ELF-1 (cell line): ENCODE measurements around the gene SPTBN2.

Experiments used
- DNase-seq: peaks from one replicate; pipeline ENCODE4 v3.0.0-alpha.2; 2016; ENCODE audit warnings: low read depth, low spot score

The SPTBN2 gene

DNA sequence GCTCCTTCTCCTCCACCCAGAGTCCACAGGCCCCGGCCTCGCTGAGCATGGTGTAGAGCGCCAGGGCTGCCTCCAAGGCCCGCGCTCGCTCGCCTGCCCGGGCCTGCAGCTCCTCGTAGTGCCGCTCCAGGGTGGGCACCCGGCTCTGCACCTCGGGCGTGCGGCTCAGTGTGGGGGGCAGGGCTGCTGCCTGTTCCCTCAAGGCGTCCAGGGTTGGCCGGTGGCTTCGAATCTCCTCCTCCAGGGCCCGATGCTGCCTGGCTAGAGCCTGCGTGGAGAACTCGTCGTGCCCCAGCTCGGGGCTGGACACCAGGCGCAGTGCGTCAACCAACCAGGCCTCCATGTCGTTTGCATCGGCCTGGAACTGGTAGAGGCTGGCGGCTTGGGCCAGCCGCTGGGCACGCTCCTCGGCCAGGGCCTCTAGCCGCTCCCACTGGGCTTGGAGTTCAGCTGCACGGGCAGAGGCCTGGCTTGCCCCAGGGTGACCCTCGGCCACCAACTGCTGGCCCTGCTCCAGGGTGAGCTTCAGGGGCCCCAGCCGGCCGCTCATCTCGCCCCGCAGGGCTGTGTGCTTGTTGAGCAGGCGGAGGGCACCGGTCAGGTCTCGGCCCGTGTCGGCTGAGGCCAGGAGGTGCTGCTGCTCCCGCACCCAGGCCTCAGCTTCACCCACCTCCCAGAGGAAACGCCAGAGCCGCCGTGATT is 24.2 kb downstream of the SPTBN2 start:
- DNase-seq, result no peak

GRCh38 chr11:66701432-66702240 is 27.4 kb downstream of the SPTBN2 start:
- no peak for DNase-seq

- DNase-seq, result no peak
Measured at GRCh38 chr11:66700742-66701141, 28.3 kb downstream of the SPTBN2 start.

DNA sequence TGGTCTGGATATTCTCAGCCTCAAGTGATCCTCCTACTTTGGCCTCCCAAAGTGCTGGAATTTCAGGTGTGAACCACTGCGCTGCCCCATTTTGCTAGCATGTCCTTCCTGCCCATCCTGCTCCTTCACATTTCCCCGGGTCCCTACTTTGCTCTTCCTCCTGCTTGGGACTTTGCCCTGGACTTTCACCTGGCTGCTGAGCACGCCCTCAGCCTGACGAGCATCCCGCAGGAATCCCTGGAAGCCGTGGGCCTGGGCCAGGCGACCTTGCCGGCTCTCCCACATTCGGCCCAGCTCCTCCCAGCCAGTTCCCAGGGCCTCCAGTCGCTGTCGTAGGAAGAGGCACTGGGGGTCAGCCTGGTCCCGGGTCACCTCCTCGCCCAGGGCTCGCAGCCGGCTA is 28.7 kb downstream of the SPTBN2 start:
- DNase-seq, result no peak

GRCh38 chr11:66698491-66698890 is 30.5 kb downstream of the SPTBN2 start:
- DNase-seq, result no peak

DNA sequence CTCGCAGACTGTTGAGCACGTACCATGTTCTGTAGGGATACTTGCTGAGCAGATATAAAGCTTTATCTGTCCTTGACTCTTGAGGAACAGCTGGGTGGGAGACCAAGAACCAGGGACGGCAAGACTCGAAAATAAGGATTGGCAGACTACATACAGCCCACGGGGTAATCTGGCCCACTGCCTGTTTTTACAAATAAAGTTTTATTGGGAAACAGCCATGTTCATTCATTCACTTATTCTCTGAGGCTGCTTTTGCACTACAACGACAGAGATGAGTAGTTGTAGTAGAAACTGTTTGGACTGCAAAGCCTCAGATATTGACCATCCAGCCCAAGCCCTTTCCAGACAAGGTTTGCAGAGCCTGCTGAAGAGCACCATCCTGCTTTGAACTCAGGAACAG is 31.0 kb downstream of the SPTBN2 start:
- DNase-seq, result no peak

GRCh38 chr11:66696146-66696545 is 32.9 kb downstream of the SPTBN2 start:
- DNase-seq, result no peak

- peak; percentile 98 for DNase-seq
Measured at GRCh38 chr11:66694732-66695207, 34.2 kb downstream of the SPTBN2 start.

- no peak for DNase-seq
Measured at GRCh38 chr11:66694056-66694410, 35.0 kb downstream of the SPTBN2 start.

- no peak for DNase-seq
Measured at GRCh38 chr11:66693356-66694055, 35.5 kb downstream of the SPTBN2 start.

- no peak for DNase-seq
Measured at GRCh38 chr11:66692871-66693331, 36.1 kb downstream of the SPTBN2 start.

- DNase-seq, result no peak
Measured at GRCh38 chr11:66692446-66692845, 36.6 kb downstream of the SPTBN2 start.

GRCh38 chr11:66691311-66691980 is 37.6 kb downstream of the SPTBN2 start:
- no peak for DNase-seq

- no peak for DNase-seq
Measured at GRCh38 chr11:66689661-66690590, 39.1 kb downstream of the SPTBN2 start.

DNA sequence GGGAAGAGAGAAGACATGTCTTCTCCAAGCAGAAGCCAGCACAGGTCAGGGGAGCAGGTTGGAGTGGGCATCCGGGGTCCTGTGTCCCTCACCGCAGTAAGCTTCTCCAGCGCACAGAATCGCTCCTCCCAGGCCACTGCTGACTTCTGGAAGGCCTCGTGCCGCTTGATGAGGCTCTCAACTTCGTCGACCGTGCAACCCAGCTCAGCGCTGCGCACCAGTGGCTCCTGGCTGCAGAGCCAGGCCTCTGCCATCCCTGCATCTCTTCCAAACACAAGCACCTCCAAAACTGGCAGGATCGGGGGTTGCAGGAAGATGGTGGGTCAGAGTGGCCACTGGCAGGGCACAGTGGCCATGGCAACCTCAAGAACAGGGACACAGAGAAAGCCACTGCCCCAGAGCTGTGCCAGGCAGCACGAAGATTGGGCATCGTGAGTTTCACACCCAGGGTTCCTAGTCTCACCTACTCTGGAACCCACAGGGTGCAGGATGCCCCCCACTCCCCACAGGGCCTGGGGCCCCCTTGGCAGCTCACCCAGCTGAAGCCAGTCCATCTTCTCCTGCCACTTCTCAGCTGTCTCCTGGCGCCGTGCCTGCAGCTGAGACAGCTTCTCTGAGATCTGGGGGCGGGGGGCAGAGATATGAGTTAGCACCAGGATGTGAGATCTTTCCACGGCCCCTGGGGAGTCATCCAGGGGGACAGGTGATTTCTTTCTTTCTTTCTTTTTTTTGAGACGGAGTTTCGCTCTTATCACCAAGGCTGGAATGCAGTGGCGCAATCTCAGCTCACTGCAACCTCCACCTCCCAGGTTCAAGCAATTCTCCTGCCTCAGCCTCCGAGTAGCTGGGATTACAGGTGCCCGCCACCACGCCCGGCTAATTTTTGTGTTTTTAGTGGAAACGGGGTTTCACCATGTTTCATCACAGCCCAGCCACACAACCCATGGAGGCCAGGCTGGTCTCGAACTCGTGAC is 40.2 kb downstream of the SPTBN2 start:
- DNase-seq, result no peak

- no peak for DNase-seq
Measured at GRCh38 chr11:66687831-66688281, 41.2 kb downstream of the SPTBN2 start.

DNA sequence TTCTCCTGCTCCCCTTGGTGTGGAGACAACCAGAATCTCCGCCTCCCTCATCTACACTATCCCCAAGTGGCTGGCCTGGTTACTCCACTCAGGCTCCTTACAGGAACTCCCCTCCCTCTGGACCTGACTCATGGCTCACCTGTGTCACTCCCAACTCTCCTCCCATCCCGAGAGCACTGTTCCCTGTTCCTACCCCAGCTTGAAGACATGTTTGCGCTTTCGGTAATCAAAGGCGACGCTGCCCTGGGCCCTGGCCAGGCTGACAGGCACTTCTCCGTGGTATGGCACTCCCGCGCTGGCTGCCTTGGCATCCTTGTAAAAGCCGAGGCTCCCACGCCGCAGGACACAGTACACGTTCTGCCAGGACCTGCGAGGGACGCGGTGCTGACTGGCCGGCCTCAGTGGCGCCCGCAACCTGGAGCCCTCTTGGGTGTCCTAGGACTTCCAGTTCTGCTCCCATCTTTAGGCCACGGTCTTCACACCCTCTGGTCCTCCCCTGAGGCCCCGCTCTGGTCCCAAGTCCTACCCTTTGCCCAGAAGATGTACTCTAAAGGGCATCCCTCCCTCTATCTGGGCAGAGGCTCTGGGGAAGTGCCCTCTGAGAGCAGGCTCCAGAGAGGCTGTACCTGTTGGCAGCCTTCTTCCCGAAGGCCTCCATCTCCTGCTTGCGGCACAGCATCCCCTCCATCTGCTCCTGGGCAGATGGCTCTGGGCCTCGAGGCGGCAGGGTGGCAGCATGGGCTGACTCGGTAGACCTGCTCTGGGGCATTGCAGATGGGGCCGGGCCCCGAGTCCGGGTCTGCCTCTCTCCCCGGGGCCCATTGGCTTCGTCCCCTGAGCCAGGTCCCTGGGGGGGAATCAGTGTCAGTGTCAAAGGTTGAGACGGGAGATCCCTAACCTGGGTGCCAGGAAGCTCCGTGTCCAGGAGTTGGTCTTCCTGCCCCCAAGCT is 41.9 kb downstream of the SPTBN2 start:
- no peak for DNase-seq

GRCh38 chr11:66686100-66686785 is 42.8 kb downstream of the SPTBN2 start:
- DNase-seq, result peak; percentile 60
